Transverse colon (tissue), 4 donors: ENCODE measurements around the gene UTP14A. TPM values are rescaled to one million over a fixed set of nuclear protein-coding genes. Genes with fewer than 3 reads are reported as not detected.

ENCODE experiments used
- DNase-seq: peaks from one replicate; pipeline ENCODE4 v3.0.0-alpha.2; 2019
- H3K27ac ChIP-seq, 4 donors: fragments of 200-600 bp; sonication (generic); 2 replicates each; pipeline ENCODE4 v1.5.1; 2016 to 2018; ENCODE audit warnings: inconsistent platforms in 4 of 4
- H3K27me3 ChIP-seq: fragments of 200-600 bp; sonication (generic); 2 replicates; pipeline ENCODE4 v1.5.1; 2017; ENCODE audit warnings: inconsistent platforms
- H3K36me3 ChIP-seq, 4 donors: fragments of 200-600 bp; sonication (generic); 2 replicates each; pipeline ENCODE4 v1.5.1; 2017 to 2019; ENCODE audit warnings: inconsistent platforms in 4 of 4
- H3K4me1 ChIP-seq, 4 donors: fragments of 200-600 bp; sonication (generic); 2 replicates each; pipeline ENCODE4 v1.5.1; 2017 to 2020; ENCODE audit warnings: inconsistent platforms in 4 of 4
- H3K4me3 ChIP-seq, 4 donors: fragments of 200-600 bp; sonication (generic); 1 replicate in 1 of 4; 2 replicates in 3 of 4; pipeline versions ENCODE4 v1.5.1 to v1.6.1; 2017 to 2019; ENCODE audit warnings: inconsistent platforms in 4 of 4
- H3K9me3 ChIP-seq, 2 donors: fragments of 200-600 bp; sonication (generic); 2 replicates each; pipeline ENCODE4 v1.5.1; 2017 to 2019; ENCODE audit warnings: inconsistent platforms in 2 of 2
- CTCF ChIP-seq, 5 experiments: fragments of 200-600 bp in 3 of 5; fragments of 450-650 bp in 2 of 5; sonication (generic) in 3 of 5; IDR thresholded peaks; 1 replicate in 2 of 5; 2 replicates in 3 of 5; pipeline ENCODE4 v1.5.1; 2016 to 2017; ENCODE audit warnings: antibody characterized with exemption in 5 of 5, inconsistent platforms in 3 of 5, mild to moderate bottlenecking in 2 of 5, moderate library complexity in 1 of 5
- EP300 ChIP-seq: sonication (generic); formaldehyde crosslinking; IDR thresholded peaks from one replicate; pipeline ENCODE4 v1.6.1; 2017; ENCODE audit warnings: antibody characterized with exemption, low read depth
- POLR2A ChIP-seq: fragments of 450-650 bp; IDR thresholded peaks from one replicate; pipeline ENCODE4 v1.6.1; 2016; ENCODE audit warnings: antibody characterized with exemption, mild to moderate bottlenecking, moderate library complexity
- POLR2AphosphoS5 ChIP-seq, 3 donors: sonication (generic); formaldehyde crosslinking; IDR thresholded peaks; one replicate each; pipeline ENCODE4 v1.6.1; 2016; ENCODE audit warnings: antibody characterized with exemption in 3 of 3
- WGBS, 2 donors: methylation state at CpG; one replicate each; pipeline ENCODE4 v1.1.5; 2018; ENCODE audit warnings: low coverage in 1 of 2; 5-methylcytosine and 5-hydroxymethylcytosine counted together
- in situ Hi-C, 4 donors: fragments of 200-750 bp; cut with MboI; loops; one replicate each; pipeline versions ENCODE4 v1.15.0 to v1.15.1; 2017; ENCODE audit warnings: low sequenced_read_pairs in 3 of 4, low pct_ligation_motif_present in 1 of 4, low pct_unique_long_range_greater_than_20kb in 1 of 4
- intact Hi-C: fragments of 100-400 bp; cut with DNase I; formaldehyde crosslinking; loops from one replicate; pipeline ENCODE4 v1.15.1; 2023; ENCODE audit warnings: low total_unique reads
- total RNA-seq, 4 donors: library from RNA; depleted of rRNA; stranded (reverse); fragments of >200 nt; gene quantifications; one replicate each; pipeline ENCODE4 v1.1.0, GENCODE V29; 2016

Gene UTP14A
- total RNA-seq, 4 donors from 2014 or later = 7.2 to 14.7 (median 11.4) TPM

GRCh38 chrX:129956765-129957164 is 50.8 kb downstream of the UTP14A start:
- no peak for DNase-seq
- Histone ChIP-seq H3K36me3 (no peaks in the 10 kb centered on the region), H3K27me3 (no peaks in the 10 kb centered on the region), H3K4me3 (peak overlapping the region in 3 of 4 donors; percentile 31 to 52 (median 31)), H3K4me1 (peaks cover 0 to 25% (median 5%) of the 10 kb centered on the region in 4 donors), H3K27ac (peak overlapping the region; percentile 63 to 80 (median 76)), H3K9me3 (no peaks in the 10 kb centered on the region)
- intact Hi-C loops = no loop called here
- whole genome bisulfite sequencing, 2 donors = 49% methylated on average over 20 of the region's 20 CpGs; no CpG with 5 or more reads in 1 of the 2 donors
- in situ Hi-C loops = no loop called here
- no peak for TF ChIP-seq POLR2AphosphoS5 (IDR thresholded peaks at IDR 0.05)
- TF ChIP-seq CTCF (IDR thresholded peaks at IDR 0.05) = no peak
- TF ChIP-seq POLR2A = no peak
- TF ChIP-seq EP300 = no peak

- peak overlapping the region; percentile 63 to 80 (median 76) for H3K27ac ChIP-seq
- WGBS, 2 donors = 50% methylated on average over 47 of the region's 56 CpGs; no CpG with 5 or more reads in 1 of the 2 donors
- H3K9me3 ChIP-seq = no peaks in the 10 kb centered on the region
- no peaks in the 10 kb centered on the region for H3K36me3 ChIP-seq
- H3K27me3 ChIP-seq = no peaks in the 10 kb centered on the region
- peak; percentile 78 for DNase-seq
- H3K4me3 ChIP-seq = peak overlapping the region; percentile 1 to 52 (median 31)
- H3K4me1 ChIP-seq = peaks cover 0 to 27% (median 5%) of the 10 kb centered on the region in 4 donors
- in situ Hi-C loops (no loop called here), intact Hi-C loops (no loop called here)
- TF ChIP-seq POLR2A (peak; percentile 57), EP300 (no peak), POLR2AphosphoS5 (IDR thresholded peaks at IDR 0.05) (peak in 2 of 3 donors; percentile 69 to 70), CTCF (IDR thresholded peaks at IDR 0.05) (no peak)
Measured at GRCh38 chrX:129957241-129958082, 51.5 kb downstream of the UTP14A start.

DNA sequence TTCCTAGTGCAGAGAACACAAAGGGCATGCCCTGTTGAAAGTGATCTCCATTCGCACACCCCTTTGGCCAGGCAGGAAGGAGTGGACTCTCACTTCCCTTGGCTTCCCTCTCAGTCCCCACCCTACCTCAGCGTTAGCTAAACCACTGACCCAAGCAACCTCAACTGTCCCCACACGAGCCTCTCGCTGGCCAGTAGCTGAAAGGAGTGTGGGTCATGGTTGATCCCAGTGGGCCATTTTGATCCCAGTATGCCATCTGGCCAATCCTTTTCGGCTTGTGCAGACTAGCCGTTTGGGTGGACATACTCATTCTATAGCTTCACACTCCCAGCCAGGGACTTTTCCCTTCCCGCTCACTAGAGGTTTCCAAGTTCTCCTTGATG is 52.1 kb downstream of the UTP14A start:
- TF ChIP-seq POLR2A (no peak), CTCF (IDR thresholded peaks at IDR 0.05) (no peak), POLR2AphosphoS5 (IDR thresholded peaks at IDR 0.05) (no peak), EP300 (no peak)
- WGBS, 2 donors = 84% methylated on average over 7 of the region's 7 CpGs; no CpG with 5 or more reads in 1 of the 2 donors
- H3K27ac ChIP-seq = peak overlapping the region in 3 of 4 donors; percentile 63 to 80 (median 77)

GRCh38 chrX:129958814-129959492 is 53.0 kb downstream of the UTP14A start:
- Histone ChIP-seq H3K27ac (no peak overlapping the region), H3K4me3 (no peak overlapping the region), H3K36me3 (no peaks in the 10 kb centered on the region), H3K9me3 (no peaks in the 10 kb centered on the region), H3K27me3 (no peaks in the 10 kb centered on the region), H3K4me1 (peaks cover 0 to 21% (median 3%) of the 10 kb centered on the region in 4 donors)
- TF ChIP-seq POLR2A = no peak
- no peak for TF ChIP-seq POLR2AphosphoS5 (IDR thresholded peaks at IDR 0.05)
- no peak for TF ChIP-seq CTCF (IDR thresholded peaks at IDR 0.05)
- TF ChIP-seq EP300 = no peak
- 61% methylated on average over 9 of the region's 13 CpGs; no CpG with 5 or more reads in 1 of the 2 donors for WGBS, 2 donors
- in situ Hi-C loops (no loop called here), intact Hi-C loops (no loop called here)
- DNase-seq = no peak

More for the DNA sequence above, 52.1 kb downstream of the UTP14A start:
- H3K9me3 ChIP-seq = no peaks in the 10 kb centered on the region
- intact Hi-C loops = no loop called here
- H3K27me3 ChIP-seq = no peaks in the 10 kb centered on the region
- in situ Hi-C loops = no loop called here
- no peak for DNase-seq
- H3K4me3 ChIP-seq = peak overlapping the region in 1 of 4 donors; percentile 52
- H3K4me1 ChIP-seq = peaks cover 0 to 24% (median 4%) of the 10 kb centered on the region in 4 donors
- no peaks in the 10 kb centered on the region for H3K36me3 ChIP-seq
